ENCODE results near the gene SPRN.
"Not testable (repeated sequence)": the region's sequence is repeated elsewhere in the genome, so short reads cannot be mapped to it uniquely, and the experiment has no call there.

The SPRN gene

GRCh38 chr10:133388973-133389818, 35.2 kb downstream of the SPRN start:
- in situ Hi-C loops (cut with HindIII; ENCODE audit: low sequenced_read_pairs): no loop called here

- in situ Hi-C loops (cut with HindIII; ENCODE audit: low sequenced_read_pairs): no loop called here
Observed at GRCh38 chr10:133388236-133388972, 36.0 kb downstream of the SPRN start.

- in situ Hi-C loops (cut with HindIII; ENCODE audit: low sequenced_read_pairs): not testable (repeated sequence)
Observed at GRCh38 chr10:133386951-133387350, 37.5 kb downstream of the SPRN start.

- in situ Hi-C loops (cut with HindIII; ENCODE audit: low sequenced_read_pairs): no loop called here
Observed at GRCh38 chr10:133385214-133385613, 39.2 kb downstream of the SPRN start.

GRCh38 chr10:133384071-133384470, 40.4 kb downstream of the SPRN start:
- in situ Hi-C loops (cut with HindIII; ENCODE audit: low sequenced_read_pairs): no loop called here

- in situ Hi-C loops (cut with HindIII; ENCODE audit: low sequenced_read_pairs): no loop called here
Observed at GRCh38 chr10:133383551-133383950, 40.9 kb downstream of the SPRN start.

- in situ Hi-C loops (cut with HindIII; ENCODE audit: low sequenced_read_pairs): no loop called here
Observed at GRCh38 chr10:133381036-133381435, 43.4 kb downstream of the SPRN start.

- in situ Hi-C loops (cut with HindIII; ENCODE audit: low sequenced_read_pairs): no loop called here
Observed at GRCh38 chr10:133379801-133380666, 44.4 kb downstream of the SPRN start.

GRCh38 chr10:133379152-133379800, 45.1 kb downstream of the SPRN start, which contains the start of gene PAOX:
Gene PAOX (plus strand): TSS chr10:133379262. CDS start chr10:133379317, 55 bp downstream.
- in situ Hi-C loops (cut with HindIII; ENCODE audit: low sequenced_read_pairs): no loop called here

GRCh38 chr10:133378251-133379096, 46.0 kb downstream of the SPRN start:
- in situ Hi-C loops (cut with HindIII; ENCODE audit: low sequenced_read_pairs): no loop called here

GRCh38 chr10:133377818-133378250, 46.6 kb downstream of the SPRN start:
- in situ Hi-C loops (cut with HindIII; ENCODE audit: low sequenced_read_pairs): no loop called here

GRCh38 chr10:133377025-133377817, 47.2 kb downstream of the SPRN start:
- in situ Hi-C loops (cut with HindIII; ENCODE audit: low sequenced_read_pairs): no loop called here

GRCh38 chr10:133376183-133376582, 48.2 kb downstream of the SPRN start:
- in situ Hi-C loops (cut with HindIII; ENCODE audit: low sequenced_read_pairs): not testable (repeated sequence)

- in situ Hi-C loops (cut with HindIII; ENCODE audit: low sequenced_read_pairs): no loop called here
Observed at GRCh38 chr10:133375357-133376115, 48.9 kb downstream of the SPRN start.

GRCh38 chr10:133373174-133374090, 51.0 kb downstream of the SPRN start, which contains the start of gene ECHS1:
Gene ECHS1 (minus strand): TSS chr10:133373354. CDS start chr10:133373333, 21 bp downstream.
- in situ Hi-C loops (cut with HindIII; ENCODE audit: low sequenced_read_pairs): no loop called here

- in situ Hi-C loops (cut with HindIII; ENCODE audit: low sequenced_read_pairs): no loop called here
Observed at GRCh38 chr10:133372507-133372906, 51.9 kb downstream of the SPRN start.
